Sigmoid colon (tissue), 7 donors: ENCODE results near the gene ELF1. TPM values are rescaled to one million over a fixed set of nuclear protein-coding genes. Genes with fewer than 3 reads are reported as not detected.
"Not testable (repeated sequence)": the region's sequence is repeated elsewhere in the genome, so short reads cannot be mapped to it uniquely, and the experiment has no call there.

ENCODE experiments used
- DNase-seq: peaks from one replicate; pipeline ENCODE4 v3.0.0-alpha.2; 2019
- H3K27ac ChIP-seq, 4 donors: fragments of 200-600 bp; sonication (generic); one replicate each; pipeline ENCODE4 v1.5.1; 2016 to 2019; ENCODE audit warnings: mild to moderate bottlenecking in 1 of 4
- H3K27me3 ChIP-seq, 3 donors: fragments of 200-600 bp; sonication (generic); one replicate each; pipeline ENCODE4 v1.5.1; 2019; ENCODE audit warnings: mild to moderate bottlenecking in 1 of 3
- H3K36me3 ChIP-seq, 4 donors: fragments of 200-600 bp; sonication (generic); one replicate each; pipeline ENCODE4 v1.5.1; 2016 to 2019
- H3K4me1 ChIP-seq, 4 donors: fragments of 200-600 bp; sonication (generic); one replicate each; pipeline ENCODE4 v1.5.1; 2017 to 2019
- H3K4me3 ChIP-seq, 4 donors: fragments of 200-600 bp; sonication (generic); one replicate each; pipeline ENCODE4 v1.5.1; 2017 to 2019; ENCODE audit warnings: mild to moderate bottlenecking in 2 of 4, moderate library complexity in 1 of 4
- H3K9me3 ChIP-seq, 4 donors: fragments of 200-600 bp in 3 of 4; sonication (generic) in 3 of 4; one replicate each; pipeline versions ENCODE4 v1.5.1 to v1.6.1; 2013 to 2019
- EP300 ChIP-seq, 4 donors: sonication (generic); formaldehyde crosslinking; IDR thresholded peaks; one replicate each; pipeline ENCODE4 v1.6.1; 2017; ENCODE audit warnings: antibody characterized with exemption in 4 of 4
- POLR2A ChIP-seq, 2 donors: fragments of 450-650 bp; IDR thresholded peaks; one replicate each; pipeline ENCODE4 v1.6.1; 2016; ENCODE audit warnings: antibody characterized with exemption in 2 of 2, mild to moderate bottlenecking in 2 of 2, moderate library complexity in 2 of 2
- POLR2AphosphoS5 ChIP-seq, 4 donors: sonication (generic); formaldehyde crosslinking; IDR thresholded peaks; one replicate each; pipeline ENCODE4 v1.6.1; 2017; ENCODE audit warnings: antibody characterized with exemption in 4 of 4
- WGBS, 2 donors: extraction: QIAGEN DNeasy Blood & Tissue Kit; methylation state at CpG; one replicate each; pipeline ENCODE4 v1.1.7; 2013; 5-methylcytosine and 5-hydroxymethylcytosine counted together
- intact Hi-C: fragments of 100-400 bp; cut with DNase I; formaldehyde crosslinking; loops from one replicate; pipeline ENCODE4 v1.15.1; 2023
- polyA plus RNA-seq, 3 donors: library from polyadenylated mRNA; stranded (reverse); fragments of 200-250 nt; gene quantifications; one replicate each; pipeline ENCODE4 v1.2.3, GENCODE V29; 2013
- total RNA-seq, 4 donors: library from RNA; depleted of rRNA; stranded (reverse); fragments of >200 nt; gene quantifications; one replicate each; pipeline ENCODE4 v1.1.0, GENCODE V29; 2016
- TF ChIP-seq, protein P1 (sequence below), 4 experiments: fragments of 450-650 bp in 3 of 4; fragments of 200-600 bp in 1 of 4; IDR thresholded peaks; one replicate each; pipeline ENCODE4 v1.5.1; 2016 to 2019; ENCODE audit warnings: antibody characterized with exemption in 4 of 4, mild to moderate bottlenecking in 3 of 4, moderate library complexity in 2 of 4
- donor health status: healthy with polysubstance abuse.
- donor health status: Bipolar disorder and iron deficiency.
- donor health status: healthy.

The ELF1 gene
- total and polyA plus RNA-seq, 7 donors: 31.8 to 68.5 (median 47.4) TPM

- intact Hi-C loops: no loop called here
- 59 to 93% methylated on average over 4 of the region's 4 CpGs for WGBS, 2 donors
- peaks cover 0 to 60% (median 21%) of the 10 kb centered on the region in 4 donors for H3K36me3 ChIP-seq
- H3K27ac ChIP-seq: no peak overlapping the region
- H3K9me3 ChIP-seq: no peaks in the 10 kb centered on the region
- TF ChIP-seq POLR2AphosphoS5 (IDR thresholded peaks at IDR 0.05): no peak
- no peak for TF ChIP-seq EP300 (IDR thresholded peaks at IDR 0.05)
- no peak for TF ChIP-seq POLR2A (IDR thresholded peaks at IDR 0.05)
- TF ChIP-seq, protein P1, sequence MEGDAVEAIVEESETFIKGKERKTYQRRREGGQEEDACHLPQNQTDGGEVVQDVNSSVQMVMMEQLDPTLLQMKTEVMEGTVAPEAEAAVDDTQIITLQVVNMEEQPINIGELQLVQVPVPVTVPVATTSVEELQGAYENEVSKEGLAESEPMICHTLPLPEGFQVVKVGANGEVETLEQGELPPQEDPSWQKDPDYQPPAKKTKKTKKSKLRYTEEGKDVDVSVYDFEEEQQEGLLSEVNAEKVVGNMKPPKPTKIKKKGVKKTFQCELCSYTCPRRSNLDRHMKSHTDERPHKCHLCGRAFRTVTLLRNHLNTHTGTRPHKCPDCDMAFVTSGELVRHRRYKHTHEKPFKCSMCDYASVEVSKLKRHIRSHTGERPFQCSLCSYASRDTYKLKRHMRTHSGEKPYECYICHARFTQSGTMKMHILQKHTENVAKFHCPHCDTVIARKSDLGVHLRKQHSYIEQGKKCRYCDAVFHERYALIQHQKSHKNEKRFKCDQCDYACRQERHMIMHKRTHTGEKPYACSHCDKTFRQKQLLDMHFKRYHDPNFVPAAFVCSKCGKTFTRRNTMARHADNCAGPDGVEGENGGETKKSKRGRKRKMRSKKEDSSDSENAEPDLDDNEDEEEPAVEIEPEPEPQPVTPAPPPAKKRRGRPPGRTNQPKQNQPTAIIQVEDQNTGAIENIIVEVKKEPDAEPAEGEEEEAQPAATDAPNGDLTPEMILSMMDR (IDR thresholded peaks at IDR 0.05): no peak
- no peak for DNase-seq
- H3K4me3 ChIP-seq: no peak overlapping the region
- no peaks in the 10 kb centered on the region for H3K27me3 ChIP-seq
- H3K4me1 ChIP-seq: no peaks in the 10 kb centered on the region
These were observed 85.5 kb downstream of the ELF1 start for GRCh38 chr13:40933508-40934204.

DNA sequence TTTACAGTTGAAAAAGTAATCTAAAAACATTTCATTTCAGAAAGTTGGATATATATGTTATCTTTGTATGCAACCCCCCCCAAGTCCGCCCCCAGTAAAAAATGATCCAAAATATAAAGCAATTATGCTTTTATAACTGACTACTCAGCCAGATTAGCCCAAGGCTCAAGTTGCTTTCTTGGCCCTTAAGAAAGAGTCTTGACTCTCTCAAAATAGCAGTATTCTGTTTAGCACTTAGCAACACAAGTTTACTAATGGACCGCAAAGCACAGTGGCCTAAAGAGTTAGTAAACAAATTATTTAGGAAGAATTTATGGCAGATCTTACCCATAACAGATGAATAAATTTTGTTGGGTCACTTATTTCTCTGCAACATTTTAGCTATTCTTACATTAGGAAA is 86.9 kb downstream of the ELF1 start:
- Histone ChIP-seq H3K27me3 (no peaks in the 10 kb centered on the region), H3K36me3 (peaks cover 0 to 56% (median 16%) of the 10 kb centered on the region in 4 donors), H3K4me3 (no peak overlapping the region), H3K9me3 (no peaks in the 10 kb centered on the region), H3K27ac (no peak overlapping the region), H3K4me1 (no peaks in the 10 kb centered on the region)
- DNase-seq: no peak
- 89 to 95% methylated on average over 2 of the region's 2 CpGs for WGBS, 2 donors
- TF ChIP-seq EP300 (IDR thresholded peaks at IDR 0.05): no peak
- TF ChIP-seq, protein P1 (IDR thresholded peaks at IDR 0.05): no peak
- no peak for TF ChIP-seq POLR2AphosphoS5 (IDR thresholded peaks at IDR 0.05)
- TF ChIP-seq POLR2A (IDR thresholded peaks at IDR 0.05): no peak
- intact Hi-C loops: no loop called here

DNA sequence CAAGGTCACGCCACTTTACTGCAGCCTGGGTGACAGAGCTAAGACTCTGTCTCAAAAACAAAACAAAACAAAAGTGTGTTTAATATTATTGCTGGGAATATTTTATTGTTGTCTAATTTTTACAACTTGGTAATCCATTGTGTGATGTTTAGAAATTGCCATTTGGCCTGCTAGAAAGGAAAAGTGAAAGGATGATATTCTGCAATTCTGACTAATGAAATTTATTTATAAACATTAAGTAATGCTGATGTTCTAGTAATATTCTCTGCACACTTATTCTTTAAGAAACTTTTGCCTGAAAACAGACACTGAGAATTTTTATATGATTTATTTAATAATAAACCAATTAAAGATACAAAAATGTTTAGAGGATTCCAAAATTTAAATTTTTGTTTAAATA is 87.4 kb downstream of the ELF1 start:
- 0 to 98% methylated on average over 1 of the region's 1 CpG for WGBS, 2 donors
- TF ChIP-seq, protein P1 (IDR thresholded peaks at IDR 0.05): no peak
- no peak for TF ChIP-seq EP300 (IDR thresholded peaks at IDR 0.05)
- no peak for TF ChIP-seq POLR2AphosphoS5 (IDR thresholded peaks at IDR 0.05)
- H3K36me3 ChIP-seq: peaks cover 0 to 54% (median 16%) of the 10 kb centered on the region in 4 donors
- H3K9me3 ChIP-seq: no peaks in the 10 kb centered on the region
- H3K27me3 ChIP-seq: no peaks in the 10 kb centered on the region
- intact Hi-C loops: no loop called here
- no peak for DNase-seq
- no peak overlapping the region for H3K4me3 ChIP-seq
- no peak overlapping the region for H3K27ac ChIP-seq
- no peaks in the 10 kb centered on the region for H3K4me1 ChIP-seq

GRCh38 chr13:40929883-40930282 is 89.2 kb downstream of the ELF1 start:
- 96 to 97% methylated on average over 3 of the region's 3 CpGs for WGBS, 2 donors
- intact Hi-C loops: loop anchor here (10.0 kb wide), 1 partner anchor 265 kb away; the partner anchor contains the start of gene KBTBD7
- H3K36me3 ChIP-seq: peaks cover 0 to 50% (median 15%) of the 10 kb centered on the region in 4 donors

DNA sequence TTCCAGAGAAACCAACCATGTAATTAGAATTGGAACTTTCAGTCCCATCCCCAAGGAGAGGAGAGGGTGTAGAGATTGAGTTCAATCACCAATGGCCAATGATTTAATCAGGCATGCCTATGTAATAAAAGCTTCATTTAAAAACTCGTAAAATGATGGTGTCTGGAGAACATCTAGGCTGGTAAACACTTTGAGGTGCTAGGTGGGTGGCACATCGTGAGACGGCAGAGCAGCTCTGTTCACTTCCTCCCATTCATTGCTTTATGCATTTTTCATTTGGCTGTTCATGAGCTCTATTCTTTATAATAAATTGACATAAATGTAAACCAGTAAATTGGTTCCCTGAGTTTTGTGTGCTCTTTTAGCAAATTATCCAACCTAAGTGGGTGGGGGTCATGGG is 90.1 kb downstream of the ELF1 start:
- intact Hi-C loops: loop anchor here (10.0 kb wide), 1 partner anchor 266 kb away; the partner anchor contains the start of gene KBTBD7
- Histone ChIP-seq H3K27ac (no peak overlapping the region), H3K9me3 (no peaks in the 10 kb centered on the region), H3K4me3 (no peak overlapping the region), H3K27me3 (no peaks in the 10 kb centered on the region), H3K36me3 (peaks cover 0 to 48% (median 15%) of the 10 kb centered on the region in 4 donors), H3K4me1 (no peaks in the 10 kb centered on the region)
- 73 to 87% methylated on average over 3 of the region's 3 CpGs for WGBS, 2 donors
- DNase-seq: no peak
- TF ChIP-seq POLR2A (IDR thresholded peaks at IDR 0.05): no peak
- TF ChIP-seq, protein P1 (IDR thresholded peaks at IDR 0.05): no peak
- no peak for TF ChIP-seq POLR2AphosphoS5 (IDR thresholded peaks at IDR 0.05)
- no peak for TF ChIP-seq EP300 (IDR thresholded peaks at IDR 0.05)

More at GRCh38 chr13:40929883-40930282, 89.2 kb downstream of the ELF1 start:
- not testable (repeated sequence) for H3K4me1 ChIP-seq, H3K4me3 ChIP-seq, DNase-seq, H3K27ac ChIP-seq, H3K9me3 ChIP-seq, H3K27me3 ChIP-seq
